A549 (cell line): Measurements from ENCODE around the gene DSTN. TPM values are rescaled to one million over a fixed set of nuclear protein-coding genes. Genes with fewer than 3 reads are reported as not detected.

Experiments
- ATAC-seq, 2 experiments: fragments of 200-7000 bp in 1 of 2; fragments of >200 bp in 1 of 2; cut with Nextera tagmentation in 1 of 2; cut with Tn5 transposase in 1 of 2; 3 replicates each; pipeline versions ENCODE4 v1.8.0 to v1.9.1; 2018 to 2020; ENCODE audit warnings: mild to moderate bottlenecking in 1 of 2, moderate library complexity in 1 of 2
- CTCF ChIA-PET: fragments of 300-600 bp; sonication (Branson Sonifier 250); formaldehyde crosslinking; extraction: SDS; loops from one replicate; lab custom pipeline; 2021; ENCODE audit warnings: antibody characterized with exemption, inconsistent platforms; lab: Yijun Ruan, JAX
- POLR2A ChIA-PET: fragments of 350-600 bp; formaldehyde crosslinking; extraction: SDS; loops from one replicate; lab custom pipeline; 2021; ENCODE audit warnings: antibody characterized with exemption, inconsistent platforms; lab: Yijun Ruan, JAX
- DNase-seq, 2 experiments: peaks; one replicate each; pipeline versions ENCODE4 v3.0.0 to v3.0.0-alpha.2; 2011 to 2016; ENCODE audit warnings: low read depth in 1 of 2, low spot score in 1 of 2
- FAIRE-seq: peaks from 2 replicates; lab custom pipeline; 2011; peaks lifted over from hg19 to GRCh38; lab: Jason Lieb, UNC
- H3K27ac ChIP-seq, 2 experiments: fragments of >200 bp; sonication (Bioruptor Twin); formaldehyde crosslinking; 3 replicates each; pipeline ENCODE4 v1.5.1; 2016 to 2017
- H3K4me1 ChIP-seq: fragments of >200 bp; sonication (Bioruptor Twin); formaldehyde crosslinking; 3 replicates; pipeline ENCODE4 v1.6.1; 2016
- H3K4me2 ChIP-seq: fragments of >200 bp; sonication (Bioruptor Twin); formaldehyde crosslinking; 3 replicates; pipeline ENCODE4 v1.6.1; 2016
- H3K4me3 ChIP-seq: fragments of >200 bp; sonication (Bioruptor Twin); formaldehyde crosslinking; 3 replicates; pipeline ENCODE4 v1.5.1; 2016
- H3K9me3 ChIP-seq: fragments of >200 bp; sonication (Bioruptor Twin); formaldehyde crosslinking; 3 replicates; pipeline ENCODE4 v1.6.1; 2016
- EHF ChIP-seq: fragments of 250-450 bp; sonication (Bioruptor Pico); IDR thresholded peaks from 2 replicates; pipeline ENCODE4 v1.5.0; 2020; ENCODE audit warnings: mild to moderate bottlenecking
- ESRRA ChIP-seq: fragments of 150-350 bp; IDR thresholded peaks from 2 replicates; pipeline ENCODE4 v1.6.1; 2014; ENCODE audit warnings: mild to moderate bottlenecking, low read length, borderline replicate concordance
- FOSL2 ChIP-seq, 2 experiments: fragments of 450-650 bp in 1 of 2; fragments of >200 bp in 1 of 2; sonication (Bioruptor Twin) in 1 of 2; formaldehyde crosslinking; IDR thresholded peaks; 2 replicates each; pipeline versions ENCODE4 v1.5.0 to v1.6.1; 2016 to 2020; ENCODE audit warnings: mild to moderate bottlenecking in 1 of 2, moderate library complexity in 1 of 2
- FOXS1 ChIP-seq: fragments of 250-450 bp; sonication (Bioruptor Pico); IDR thresholded peaks from 2 replicates; pipeline ENCODE4 v1.5.0; 2020; ENCODE audit warnings: mild to moderate bottlenecking, moderate library complexity
- HEYL ChIP-seq: fragments of 250-450 bp; sonication (Bioruptor Pico); IDR thresholded peaks from 2 replicates; pipeline ENCODE4 v1.8.0; 2021; ENCODE audit warnings: mild to moderate bottlenecking, moderate library complexity
- HOXB13 ChIP-seq: fragments of 250-450 bp; sonication (Bioruptor Pico); IDR thresholded peaks from 2 replicates; pipeline ENCODE4 v1.5.0; 2020; ENCODE audit warnings: low read depth, mild to moderate bottlenecking, moderate library complexity
- HOXB5 ChIP-seq: fragments of 250-450 bp; sonication (Bioruptor Pico); IDR thresholded peaks from 2 replicates; pipeline ENCODE4 v1.5.0; 2020; ENCODE audit warnings: mild to moderate bottlenecking, moderate library complexity
- JUNB ChIP-seq: fragments of >200 bp; sonication (Bioruptor Twin); formaldehyde crosslinking; IDR thresholded peaks from 2 replicates; pipeline ENCODE4 v1.6.1; 2016
- KDM1A ChIP-seq: fragments of 200-600 bp; sonication (generic); IDR thresholded peaks from 2 replicates; pipeline ENCODE4 v1.6.1; 2016; ENCODE audit warnings: low read depth, mild to moderate bottlenecking
- KDM5A ChIP-seq: fragments of 200-600 bp; sonication (generic); IDR thresholded peaks from 2 replicates; pipeline ENCODE4 v1.6.1; 2016; ENCODE audit warnings: antibody characterized with exemption, mild to moderate bottlenecking
- NPAS2 ChIP-seq: fragments of 250-450 bp; sonication (Bioruptor Pico); IDR thresholded peaks from 2 replicates; pipeline ENCODE4 v1.8.0; 2022; ENCODE audit warnings: mild to moderate bottlenecking, moderate library complexity, borderline replicate concordance
- NR3C1 ChIP-seq: fragments of >200 bp; sonication (Bioruptor Twin); formaldehyde crosslinking; IDR thresholded peaks from 3 replicates; pipeline ENCODE4 v1.6.1; 2017
- POLR2A ChIP-seq: IDR thresholded peaks from 2 replicates; pipeline ENCODE4 v1.6.1; 2012; ENCODE audit warnings: mild to moderate bottlenecking, low read length
- POLR2AphosphoS2 ChIP-seq: conservative IDR thresholded peaks from 2 replicates; pipeline ENCODE4 v1.6.1; 2012; ENCODE audit warnings: low read length, improper control_type of control experiment, inconsistent platforms
- RCOR1 ChIP-seq: fragments of 150-350 bp; IDR thresholded peaks from 2 replicates; pipeline ENCODE4 v1.6.1; 2014; ENCODE audit warnings: antibody characterized with exemption, low read length, low read depth
- SREBF2 ChIP-seq: fragments of 450-650 bp; IDR thresholded peaks from 2 replicates; pipeline ENCODE4 v1.6.1; 2014; ENCODE audit warnings: mild to moderate bottlenecking, moderate library complexity
- TFCP2L1 ChIP-seq: fragments of 250-450 bp; sonication (Bioruptor Pico); IDR thresholded peaks from 2 replicates; pipeline ENCODE4 v1.5.0; 2021; ENCODE audit warnings: mild to moderate bottlenecking
- ZSCAN20 ChIP-seq: fragments of 250-450 bp; sonication (Bioruptor Pico); IDR thresholded peaks from 2 replicates; pipeline ENCODE4 v1.8.0; 2022; ENCODE audit warnings: mild to moderate bottlenecking, moderate library complexity
- WGBS: methylation state at CpG from one replicate; pipeline ENCODE4 v1.1.6; 2017; ENCODE audit errors: missing lambda C conversion rate; 5-methylcytosine and 5-hydroxymethylcytosine counted together
- polyA plus RNA-seq, 4 experiments: library from polyadenylated mRNA; depleted of rRNA in 3 of 4; stranded (reverse); fragments of >200 nt; fragmentation: RNase III in 1 of 4; extraction: RNeasy Plus Mini Kit Qiagen cat#74134 plus additional on column Dnase treatment in 1 of 4; gene quantifications; 2 replicates in 3 of 4; 3 replicates in 1 of 4; pipeline ENCODE4 v1.2.3, GENCODE V29; 2011 to 2017
- TF ChIP-seq, protein P1 (sequence below): IDR thresholded peaks from 2 replicates; pipeline ENCODE4 v1.6.1; 2012; ENCODE audit warnings: low read depth, borderline replicate concordance
- TF ChIP-seq, protein P2 (sequence below): fragments of 200-600 bp; sonication (generic); IDR thresholded peaks from 2 replicates; pipeline ENCODE4 v1.6.1; 2016; ENCODE audit warnings: antibody characterized with exemption, mild to moderate bottlenecking, moderate library complexity
- TF ChIP-seq, protein P3 (sequence below): fragments of 250-450 bp; sonication (Bioruptor Pico); IDR thresholded peaks from 2 replicates; pipeline ENCODE4 v1.5.0; 2020; ENCODE audit warnings: low read depth, mild to moderate bottlenecking, moderate library complexity
- TF ChIP-seq, protein P4 (sequence below): fragments of >200 bp; sonication (Bioruptor Twin); formaldehyde crosslinking; IDR thresholded peaks from 3 replicates; pipeline ENCODE4 v1.6.1; 2016
- TF ChIP-seq, protein P5 (sequence below): fragments of >200 bp; sonication (Bioruptor Twin); formaldehyde crosslinking; IDR thresholded peaks from 3 replicates; pipeline ENCODE4 v1.5.1; 2016

DSTN gene
- polyA plus RNA-seq, 2 of the 4 experiments (the other 2 are of a cell fraction) = 544 to 1,131 TPM

DNA sequence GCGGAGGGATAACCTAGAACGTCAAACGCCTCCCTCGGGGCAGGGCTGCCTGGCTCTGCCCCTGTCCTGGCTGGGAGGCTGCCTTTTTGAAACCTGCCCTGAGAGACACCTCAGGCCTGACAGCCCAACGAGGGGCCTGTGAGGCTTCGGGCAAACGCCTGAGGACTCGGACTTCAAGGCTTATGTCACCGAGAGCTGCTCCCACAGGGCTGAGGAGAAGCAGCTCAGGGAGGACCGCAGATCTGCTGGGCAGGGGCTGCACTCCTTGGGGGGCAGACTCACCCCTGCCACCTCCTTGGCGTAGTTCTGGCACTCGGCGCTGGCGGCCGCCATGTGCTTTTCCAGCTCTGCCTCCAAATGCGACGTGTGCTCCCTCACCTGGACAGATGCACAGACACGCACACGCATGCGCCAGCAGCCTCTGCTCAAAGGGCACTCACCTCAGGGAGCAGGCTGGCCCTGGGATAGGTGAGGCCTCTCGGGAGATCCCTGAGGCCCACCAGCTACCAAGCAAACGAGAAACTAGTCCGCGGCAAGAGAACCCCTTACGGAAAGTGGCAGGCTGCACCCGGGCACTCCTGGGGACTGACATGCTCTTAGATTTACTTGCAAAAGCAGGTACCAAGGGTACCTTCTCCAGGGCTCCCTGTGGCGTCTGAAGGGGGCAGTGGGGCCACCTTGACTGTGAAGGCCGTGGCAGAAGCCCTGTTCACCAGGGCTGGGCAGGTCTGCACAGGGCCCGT, 49.6 kb downstream of the DSTN start:
- TF ChIP-seq NPAS2 (CRISPR knock-in tag) = no peak
- no peak for TF ChIP-seq KDM1A
- no peak for TF ChIP-seq FOSL2 (IDR thresholded peaks at IDR 0.05)
- TF ChIP-seq FOSL2 (CRISPR knock-in tag; IDR thresholded peaks at IDR 0.05) = no peak
- TF ChIP-seq HOXB13 = no peak
- TF ChIP-seq POLR2AphosphoS2 = no peak
- TF ChIP-seq, protein P1, sequence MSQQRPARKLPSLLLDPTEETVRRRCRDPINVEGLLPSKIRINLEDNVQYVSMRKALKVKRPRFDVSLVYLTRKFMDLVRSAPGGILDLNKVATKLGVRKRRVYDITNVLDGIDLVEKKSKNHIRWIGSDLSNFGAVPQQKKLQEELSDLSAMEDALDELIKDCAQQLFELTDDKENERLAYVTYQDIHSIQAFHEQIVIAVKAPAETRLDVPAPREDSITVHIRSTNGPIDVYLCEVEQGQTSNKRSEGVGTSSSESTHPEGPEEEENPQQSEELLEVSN = no peak
- TF ChIP-seq, protein P2, sequence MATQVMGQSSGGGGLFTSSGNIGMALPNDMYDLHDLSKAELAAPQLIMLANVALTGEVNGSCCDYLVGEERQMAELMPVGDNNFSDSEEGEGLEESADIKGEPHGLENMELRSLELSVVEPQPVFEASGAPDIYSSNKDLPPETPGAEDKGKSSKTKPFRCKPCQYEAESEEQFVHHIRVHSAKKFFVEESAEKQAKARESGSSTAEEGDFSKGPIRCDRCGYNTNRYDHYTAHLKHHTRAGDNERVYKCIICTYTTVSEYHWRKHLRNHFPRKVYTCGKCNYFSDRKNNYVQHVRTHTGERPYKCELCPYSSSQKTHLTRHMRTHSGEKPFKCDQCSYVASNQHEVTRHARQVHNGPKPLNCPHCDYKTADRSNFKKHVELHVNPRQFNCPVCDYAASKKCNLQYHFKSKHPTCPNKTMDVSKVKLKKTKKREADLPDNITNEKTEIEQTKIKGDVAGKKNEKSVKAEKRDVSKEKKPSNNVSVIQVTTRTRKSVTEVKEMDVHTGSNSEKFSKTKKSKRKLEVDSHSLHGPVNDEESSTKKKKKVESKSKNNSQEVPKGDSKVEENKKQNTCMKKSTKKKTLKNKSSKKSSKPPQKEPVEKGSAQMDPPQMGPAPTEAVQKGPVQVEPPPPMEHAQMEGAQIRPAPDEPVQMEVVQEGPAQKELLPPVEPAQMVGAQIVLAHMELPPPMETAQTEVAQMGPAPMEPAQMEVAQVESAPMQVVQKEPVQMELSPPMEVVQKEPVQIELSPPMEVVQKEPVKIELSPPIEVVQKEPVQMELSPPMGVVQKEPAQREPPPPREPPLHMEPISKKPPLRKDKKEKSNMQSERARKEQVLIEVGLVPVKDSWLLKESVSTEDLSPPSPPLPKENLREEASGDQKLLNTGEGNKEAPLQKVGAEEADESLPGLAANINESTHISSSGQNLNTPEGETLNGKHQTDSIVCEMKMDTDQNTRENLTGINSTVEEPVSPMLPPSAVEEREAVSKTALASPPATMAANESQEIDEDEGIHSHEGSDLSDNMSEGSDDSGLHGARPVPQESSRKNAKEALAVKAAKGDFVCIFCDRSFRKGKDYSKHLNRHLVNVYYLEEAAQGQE = no peak
- no peak for TF ChIP-seq NR3C1
- TF ChIP-seq, protein P3, sequence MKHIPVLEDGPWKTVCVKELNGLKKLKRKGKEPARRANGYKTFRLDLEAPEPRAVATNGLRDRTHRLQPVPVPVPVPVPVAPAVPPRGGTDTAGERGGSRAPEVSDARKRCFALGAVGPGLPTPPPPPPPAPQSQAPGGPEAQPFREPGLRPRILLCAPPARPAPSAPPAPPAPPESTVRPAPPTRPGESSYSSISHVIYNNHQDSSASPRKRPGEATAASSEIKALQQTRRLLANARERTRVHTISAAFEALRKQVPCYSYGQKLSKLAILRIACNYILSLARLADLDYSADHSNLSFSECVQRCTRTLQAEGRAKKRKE = no peak
- no peak for TF ChIP-seq TFCP2L1
- no peak for TF ChIP-seq POLR2A
- TF ChIP-seq ZSCAN20 = no peak
- no peak for TF ChIP-seq KDM5A
- no peak for TF ChIP-seq RCOR1
- TF ChIP-seq JUNB = no peak
- no peak for TF ChIP-seq SREBF2
- TF ChIP-seq, protein P4, sequence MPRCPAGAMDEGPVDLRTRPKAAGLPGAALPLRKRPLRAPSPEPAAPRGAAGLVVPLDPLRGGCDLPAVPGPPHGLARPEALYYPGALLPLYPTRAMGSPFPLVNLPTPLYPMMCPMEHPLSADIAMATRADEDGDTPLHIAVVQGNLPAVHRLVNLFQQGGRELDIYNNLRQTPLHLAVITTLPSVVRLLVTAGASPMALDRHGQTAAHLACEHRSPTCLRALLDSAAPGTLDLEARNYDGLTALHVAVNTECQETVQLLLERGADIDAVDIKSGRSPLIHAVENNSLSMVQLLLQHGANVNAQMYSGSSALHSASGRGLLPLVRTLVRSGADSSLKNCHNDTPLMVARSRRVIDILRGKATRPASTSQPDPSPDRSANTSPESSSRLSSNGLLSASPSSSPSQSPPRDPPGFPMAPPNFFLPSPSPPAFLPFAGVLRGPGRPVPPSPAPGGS = no peak
- no peak for TF ChIP-seq ESRRA
- Histone ChIP-seq H3K4me3 (no peak overlapping the region), H3K9me3 (no peaks in the 10 kb centered on the region), H3K27ac (no peak overlapping the region), H3K4me1 (peaks cover 7% of the 10 kb centered on the region; the same call in 2 of the 3 replicates), H3K4me2 (no peak overlapping the region)
- WGBS = 89% methylated on average over 25 of the region's 29 CpGs
- FAIRE-seq (no peak), DNase-seq (no peak), ATAC-seq (no peak)
- CTCF ChIA-PET = interaction anchor here (1.3 to 20.6 kb wide), 9 partner anchors 9 to 118 kb away, joined by 3 to 501 read pairs (median 7); partner anchors contain the start of genes BFSP1, DSTN and RRBP1
- POLR2A ChIA-PET = no interaction called here

DNA sequence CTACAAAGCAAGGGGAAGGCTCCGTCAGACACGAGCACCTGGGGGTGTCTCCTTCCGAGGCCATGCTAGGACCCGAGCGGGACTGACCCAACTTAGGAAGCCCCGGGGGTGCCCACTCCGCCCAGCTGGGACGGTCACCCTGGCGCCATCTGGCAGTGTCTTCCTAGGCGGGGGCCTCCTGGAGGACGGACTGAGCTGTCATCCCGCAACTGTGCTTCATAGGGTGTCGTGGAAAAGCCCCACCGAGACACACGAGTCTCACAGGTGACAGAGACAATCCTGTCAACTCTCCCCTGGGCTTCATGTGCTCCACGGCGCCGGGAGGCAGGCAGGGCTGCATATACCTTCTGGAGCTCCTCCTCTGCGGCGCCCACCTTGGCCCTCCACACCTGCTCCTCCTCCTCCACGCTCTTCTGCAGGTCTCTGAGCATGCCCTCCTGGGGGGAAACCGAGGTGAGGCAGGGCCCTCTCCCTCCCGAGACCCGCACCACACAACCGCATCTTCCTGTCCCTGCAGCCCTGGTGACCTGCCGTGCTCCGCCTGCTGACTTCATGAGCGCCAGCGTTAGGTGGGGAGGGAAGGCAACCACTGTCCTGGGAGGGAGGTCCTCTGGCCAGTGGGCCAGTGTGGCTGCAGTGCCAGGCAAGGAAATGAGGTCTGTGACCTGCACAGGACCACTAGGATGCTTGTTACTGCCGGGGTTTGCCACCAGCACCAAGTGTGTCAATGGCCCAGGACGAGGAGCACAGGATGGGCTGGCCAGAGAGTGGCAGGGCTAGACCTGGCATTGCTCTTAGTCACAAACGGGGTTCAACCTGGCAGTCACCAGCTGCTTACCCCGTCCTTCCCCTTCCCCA, 50.7 kb downstream of the DSTN start:
- DNase-seq (no peak), ATAC-seq (no peak), FAIRE-seq (no peak)
- Histone ChIP-seq H3K4me2 (no peak overlapping the region), H3K4me3 (no peak overlapping the region), H3K9me3 (no peaks in the 10 kb centered on the region), H3K4me1 (no peaks in the 10 kb centered on the region), H3K27ac (no peak overlapping the region)
- 89% methylated on average over 32 of the region's 33 CpGs for WGBS
- POLR2A ChIA-PET = no interaction called here
- CTCF ChIA-PET = interaction anchor here (0.7 to 20.6 kb wide), 8 partner anchors 10 to 119 kb away, joined by 3 to 501 read pairs (median 56); partner anchors contain the start of genes BFSP1, DSTN and RRBP1
- TF ChIP-seq FOXS1 (no peak), POLR2AphosphoS2 (no peak), EHF (no peak), HEYL (no peak), JUNB (no peak), HOXB5 (CRISPR knock-in tag) (no peak), KDM1A (no peak)
- TF ChIP-seq, protein P5, sequence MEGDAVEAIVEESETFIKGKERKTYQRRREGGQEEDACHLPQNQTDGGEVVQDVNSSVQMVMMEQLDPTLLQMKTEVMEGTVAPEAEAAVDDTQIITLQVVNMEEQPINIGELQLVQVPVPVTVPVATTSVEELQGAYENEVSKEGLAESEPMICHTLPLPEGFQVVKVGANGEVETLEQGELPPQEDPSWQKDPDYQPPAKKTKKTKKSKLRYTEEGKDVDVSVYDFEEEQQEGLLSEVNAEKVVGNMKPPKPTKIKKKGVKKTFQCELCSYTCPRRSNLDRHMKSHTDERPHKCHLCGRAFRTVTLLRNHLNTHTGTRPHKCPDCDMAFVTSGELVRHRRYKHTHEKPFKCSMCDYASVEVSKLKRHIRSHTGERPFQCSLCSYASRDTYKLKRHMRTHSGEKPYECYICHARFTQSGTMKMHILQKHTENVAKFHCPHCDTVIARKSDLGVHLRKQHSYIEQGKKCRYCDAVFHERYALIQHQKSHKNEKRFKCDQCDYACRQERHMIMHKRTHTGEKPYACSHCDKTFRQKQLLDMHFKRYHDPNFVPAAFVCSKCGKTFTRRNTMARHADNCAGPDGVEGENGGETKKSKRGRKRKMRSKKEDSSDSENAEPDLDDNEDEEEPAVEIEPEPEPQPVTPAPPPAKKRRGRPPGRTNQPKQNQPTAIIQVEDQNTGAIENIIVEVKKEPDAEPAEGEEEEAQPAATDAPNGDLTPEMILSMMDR = no peak
- TF ChIP-seq, protein P2 = no peak
